Activated CD4-positive, CD25-positive, alpha-beta regulatory T cell treated with anti-CD3 and anti-CD28 coated beads, Interleukin-2, amount 50 U/mL, for 16 hours (primary cell): ENCODE data around the gene RNF44.
A peak's percentile ranks its signal among the peaks of the same experiment; 100 is the strongest.
"Not testable (repeated sequence)": the region's sequence is repeated elsewhere in the genome, so short reads cannot be mapped to it uniquely, and the experiment has no call there.

Experiments
- DNase-seq: peaks from one replicate; pipeline ENCODE4 v3.0.0-alpha.2; 2020; ENCODE audit warnings: low read depth, low spot score

Gene RNF44

GRCh38 chr5:176552332-176552869 lies 15.2 kb upstream of the RNF44 start:
- no peak for DNase-seq

GRCh38 chr5:176550937-176551336 lies 13.7 kb upstream of the RNF44 start:
- not testable (repeated sequence) for DNase-seq

GRCh38 chr5:176550275-176550831 lies 13.2 kb upstream of the RNF44 start:
- DNase-seq = no peak

- no peak for DNase-seq
Observed at GRCh38 chr5:176549871-176550270, 12.7 kb upstream of the RNF44 start.

GRCh38 chr5:176548967-176549444 lies 11.8 kb upstream of the RNF44 start, which contains the start of gene CDHR2:
Gene CDHR2 (plus strand): TSS chr5:176549342. CDS start chr5:176565353, 16,011 bp downstream.
- no peak for DNase-seq

GRCh38 chr5:176547802-176548201 lies 10.6 kb upstream of the RNF44 start:
- DNase-seq = no peak

GRCh38 chr5:176545737-176546509 lies 8.7 kb upstream of the RNF44 start:
- DNase-seq = no peak

GRCh38 chr5:176545388-176545736 lies 8.2 kb upstream of the RNF44 start:
- DNase-seq = no peak

- DNase-seq = no peak
Observed at GRCh38 chr5:176543428-176544182, 6.4 kb upstream of the RNF44 start.

- no peak for DNase-seq
Observed at GRCh38 chr5:176542596-176543427, 5.6 kb upstream of the RNF44 start.

- no peak for DNase-seq
Observed at GRCh38 chr5:176542135-176542595, 5.0 kb upstream of the RNF44 start.

GRCh38 chr5:176541338-176542134 lies 4.3 kb upstream of the RNF44 start:
- DNase-seq = no peak

GRCh38 chr5:176540956-176541337 lies 3.7 kb upstream of the RNF44 start:
- DNase-seq = no peak

- no peak for DNase-seq
Observed at GRCh38 chr5:176540476-176540899, 3.3 kb upstream of the RNF44 start.

- no peak for DNase-seq
Observed at GRCh38 chr5:176538989-176539384, 1.8 kb upstream of the RNF44 start.

- no peak for DNase-seq
Observed at GRCh38 chr5:176538230-176538988, 1.2 kb upstream of the RNF44 start.

- DNase-seq = peak; percentile 96
Observed at GRCh38 chr5:176537554-176538229, 490 bp upstream of the RNF44 start.

- DNase-seq = peak; percentile 71
Observed at GRCh38 chr5:176536132-176536901, 885 bp downstream of the RNF44 start.
